IMR-90 (cell line): ENCODE results near the gene NEK6. TPM values are rescaled to one million over a fixed set of nuclear protein-coding genes. Genes with fewer than 3 reads are reported as not detected.

ENCODE experiments used
- ATAC-seq: fragments of 200-7000 bp; cut with Tn5 transposase; 2 replicates; pipeline ENCODE4 v1.9.1; 2020; ENCODE audit warnings: low read depth, mild to moderate bottlenecking, moderate library complexity
- BruUV-seq: library from RNA; stranded (reverse); fragments of 400-500 nt; replicated peaks from 2 replicates; lab custom pipeline; 2021; lab: Mats Ljungman, UMichigan
- CTCF ChIA-PET: fragments of 300-600 bp; formaldehyde crosslinking; extraction: SDS; loops from one replicate; lab custom pipeline; 2021; ENCODE audit warnings: antibody characterized with exemption; lab: Yijun Ruan, JAX
- POLR2A ChIA-PET: fragments of 300-600 bp; sonication (Branson Sonifier 250); formaldehyde crosslinking; loops from one replicate; lab custom pipeline; 2022; ENCODE audit warnings: antibody characterized with exemption; ENCODE audit not compliant: unreplicated experiment; lab: Charles Lee
- DNase-seq: peaks from one replicate; pipeline ENCODE4 v3.0.0; 2013
- H2AFZ ChIP-seq: replicated peaks from 2 replicates; pipeline ENCODE3; 2013; ENCODE audit warnings: low read length, mild to moderate bottlenecking; ENCODE audit not compliant: poor library complexity
- H2AK5ac ChIP-seq: 2 replicates; pipeline ENCODE4 v1.6.1; 2013; ENCODE audit warnings: low read depth, low read length, inconsistent platforms
- H2AK9ac ChIP-seq: replicated peaks from 2 replicates; pipeline ENCODE3; 2013; ENCODE audit warnings: mild to moderate bottlenecking, low read depth, low read length, moderate library complexity; ENCODE audit not compliant: poor library complexity
- H2BK120ac ChIP-seq: 2 replicates; pipeline ENCODE4 v1.6.1; 2013; ENCODE audit warnings: low read depth, low read length, inconsistent platforms
- H2BK15ac ChIP-seq: 3 replicates; pipeline ENCODE4 v1.6.1; 2013; ENCODE audit warnings: low read depth, low read length, inconsistent platforms
- H2BK20ac ChIP-seq: 2 replicates; pipeline ENCODE4 v1.6.1; 2013; ENCODE audit warnings: low read depth, mild to moderate bottlenecking, inconsistent platforms, low read length, moderate library complexity
- H2BK5ac ChIP-seq: 2 replicates; pipeline ENCODE4 v1.6.1; 2013; ENCODE audit warnings: mild to moderate bottlenecking, low read depth, low read length, inconsistent platforms; ENCODE audit not compliant: poor library complexity, severe bottlenecking
- H3K14ac ChIP-seq: replicated peaks from 2 replicates; pipeline ENCODE4 v1.6.1; 2013; ENCODE audit warnings: low read depth, low read length, inconsistent platforms
- H3K18ac ChIP-seq: 2 replicates; pipeline ENCODE4 v1.6.1; 2013; ENCODE audit warnings: low read depth, low read length, control low read depth
- H3K23ac ChIP-seq: 2 replicates; pipeline ENCODE4 v1.6.1; 2013; ENCODE audit warnings: low read depth, low read length, inconsistent platforms
- H3K27ac ChIP-seq: 2 replicates; pipeline ENCODE4 v1.5.1; 2013; ENCODE audit warnings: mild to moderate bottlenecking, control low read depth, low read length; ENCODE audit not compliant: insufficient read depth
- H3K27me3 ChIP-seq: 2 replicates; pipeline ENCODE4 v1.6.1; 2013; ENCODE audit warnings: low read length; ENCODE audit not compliant: control insufficient read depth, insufficient read depth
- H3K36me3 ChIP-seq: 2 replicates; pipeline ENCODE4 v1.6.1; 2013; ENCODE audit warnings: low read length, mixed read lengths; ENCODE audit not compliant: control insufficient read depth, insufficient read depth
- H3K4ac ChIP-seq: 2 replicates; pipeline ENCODE4 v1.6.1; 2013; ENCODE audit warnings: low read depth, low read length, inconsistent platforms
- H3K4me1 ChIP-seq: 2 replicates; pipeline ENCODE4 v1.6.1; 2013; ENCODE audit warnings: low read length, mixed read lengths; ENCODE audit not compliant: control insufficient read depth, insufficient read depth
- H3K4me2 ChIP-seq: 2 replicates; pipeline ENCODE4 v1.6.1; 2013; ENCODE audit warnings: low read depth, mild to moderate bottlenecking, control low read depth, low read length, moderate library complexity
- H3K4me3 ChIP-seq: 2 replicates; pipeline ENCODE4 v1.5.1; 2013; ENCODE audit warnings: low read depth, mild to moderate bottlenecking, control low read depth, low read length, moderate library complexity; ENCODE audit not compliant: insufficient read depth
- H3K56ac ChIP-seq: 2 replicates; pipeline ENCODE4 v1.6.1; 2013; ENCODE audit warnings: low read length, inconsistent platforms; ENCODE audit not compliant: insufficient read depth; ENCODE audit errors: extremely low read depth
- H3K79me1 ChIP-seq, 2 experiments: 2 replicates each; pipeline ENCODE4 v1.6.1; 2013; ENCODE audit warnings: low read length in 2 of 2, inconsistent platforms in 1 of 2, low read depth in 1 of 2
- H3K9ac ChIP-seq: 2 replicates; pipeline ENCODE4 v1.6.1; 2013; ENCODE audit warnings: low read depth, low read length, control low read depth
- H3K9me1 ChIP-seq: 2 replicates; pipeline ENCODE4 v1.6.1; 2013; ENCODE audit warnings: low read length, inconsistent platforms; ENCODE audit not compliant: insufficient read depth
- H3K9me3 ChIP-seq: 2 replicates; pipeline ENCODE4 v1.6.1; 2013; ENCODE audit warnings: low read length; ENCODE audit not compliant: control insufficient read depth, insufficient read depth
- H4K20me1 ChIP-seq: 2 replicates; pipeline ENCODE4 v1.6.1; 2013; ENCODE audit warnings: low read length, inconsistent platforms; ENCODE audit not compliant: insufficient read depth
- H4K5ac ChIP-seq: 2 replicates; pipeline ENCODE4 v1.6.1; 2013; ENCODE audit warnings: mild to moderate bottlenecking, low read depth, low read length, control low read depth
- H4K8ac ChIP-seq, 2 experiments: 2 replicates each; pipeline ENCODE4 v1.6.1; 2013; ENCODE audit warnings: low read depth in 2 of 2, low read length in 2 of 2, control low read depth in 1 of 2, inconsistent platforms in 1 of 2
- H4K91ac ChIP-seq: 2 replicates; pipeline ENCODE4 v1.6.1; 2013; ENCODE audit warnings: low read depth, low read length, inconsistent platforms; ENCODE audit not compliant: insufficient read depth
- CTCF ChIP-seq: conservative IDR thresholded peaks from 2 replicates; pipeline ENCODE4 v1.5.1; 2012; ENCODE audit warnings: mild to moderate bottlenecking, low read depth, low read length, improper control_type of control experiment
- MXI1 ChIP-seq: IDR thresholded peaks from 2 replicates; pipeline ENCODE4 v1.6.1; 2012; ENCODE audit warnings: low read depth, mild to moderate bottlenecking, low read length, moderate library complexity, borderline replicate concordance
- RCOR1 ChIP-seq: IDR thresholded peaks from 2 replicates; pipeline ENCODE4 v1.6.1; 2012; ENCODE audit warnings: mild to moderate bottlenecking, low read length, improper control_type of control experiment; ENCODE audit not compliant: insufficient replicate concordance
- WGBS, 2 experiments: methylation state at CpG; one replicate each; pipeline versions ENCODE4 v1.1.5 to v1.1.7; 2013; ENCODE audit warnings: missing lambda C conversion rate in 2 of 2; ENCODE audit not compliant: insufficient read length in 1 of 2; ENCODE audit errors: extremely low coverage in 2 of 2; 5-methylcytosine and 5-hydroxymethylcytosine counted together
- dilution Hi-C: fragments of 300-500 bp; cut with HindIII; formaldehyde crosslinking; loops from one replicate; pipeline ENCODE4 v1.14.3; 2018; ENCODE audit warnings: low sequenced_read_pairs; ENCODE audit not compliant: unreplicated experiment
- in situ Hi-C: fragments of 300-500 bp; cut with MboI; formaldehyde crosslinking; loops from 3 replicates; pipeline ENCODE4 v1.14.3; 2019; ENCODE audit warnings: low sequenced_read_pairs, inconsistent platforms, mixed read lengths
- intact Hi-C: fragments of 100-400 bp; cut with micrococcal nuclease; formaldehyde crosslinking; loops from 2 replicates; pipeline ENCODE4 v1.10.0; 2022
- polyA plus RNA-seq, 3 experiments: library from polyadenylated mRNA; depleted of rRNA; stranded (reverse); fragments of >200 nt; gene quantifications; 2 replicates each; pipeline ENCODE4 v1.2.3, GENCODE V29; 2012; ENCODE audit warnings: low replicate concordance in 1 of 3
- total RNA-seq: library from RNA; depleted of rRNA; stranded (reverse); fragments of >200 nt; gene quantifications from 2 replicates; pipeline ENCODE4 v1.2.3, GENCODE V29; 2012

The NEK6 gene
- total and polyA plus RNA-seq, 2 of the 4 experiments (the other 2 are of a cell fraction), result 79.9 to 112 TPM

GRCh38 chr9:124274738-124275137 is 17.0 kb downstream of the NEK6 start:
- H4K91ac ChIP-seq, result no peak overlapping the region; the same call in 1 of the 2 replicates
- no peak overlapping the region for H2AFZ ChIP-seq
- BruUV-seq, result no TSS peak
- peaks cover 96% of the 10 kb centered on the region for H4K20me1 ChIP-seq
- CTCF ChIA-PET, result no interaction called here
- H2BK20ac ChIP-seq, result no peak overlapping the region
- 0 out of 2 replicates have a peak overlapping the region, but pooled peaks have one; percentile 16 for H3K14ac ChIP-seq
- no peak overlapping the region for H3K27ac ChIP-seq
- H4K5ac ChIP-seq, result no peak overlapping the region
- WGBS, 2 experiments, result 93% methylated on average over 3 of the region's 7 CpGs; no CpG with 5 or more reads in 1 of the 2 experiments
- TF ChIP-seq MXI1, result no peak
- TF ChIP-seq RCOR1, result no peak
- TF ChIP-seq CTCF, result no peak
- POLR2A ChIA-PET, result no interaction called here
- peaks cover 23 to 92% of the 10 kb centered on the region in 2 experiments for H3K79me1 ChIP-seq
- H3K36me3 ChIP-seq, result peaks cover 45% of the 10 kb centered on the region
- no peak for DNase-seq
- 0 out of 4 replicates have a peak overlapping the region, but pooled peaks of 1 of the 2 experiments have one; percentile 14 for H4K8ac ChIP-seq
- no peak for ATAC-seq
- peaks cover 60% of the 10 kb centered on the region for H3K4me1 ChIP-seq
- H3K4me3 ChIP-seq, result no peak overlapping the region
- peak overlapping the region; percentile 20; the same call in 1 of the 2 replicates for H2AK5ac ChIP-seq
- no peak overlapping the region for H3K4ac ChIP-seq
- no peak overlapping the region for H3K18ac ChIP-seq
- H3K9ac ChIP-seq, result no peak overlapping the region
- no peak overlapping the region for H2BK120ac ChIP-seq
- in situ Hi-C loops (no loop called here), intact Hi-C loops (no loop called here), dilution Hi-C loops (no loop called here)
- H2BK15ac ChIP-seq, result no peak overlapping the region
- H2AK9ac ChIP-seq, result no peak overlapping the region
- peaks cover 67% of the 10 kb centered on the region for H3K9me1 ChIP-seq
- H3K56ac ChIP-seq, result no peak overlapping the region
- H3K27me3 ChIP-seq, result no peaks in the 10 kb centered on the region
- H3K23ac ChIP-seq, result no peak overlapping the region
- H2BK5ac ChIP-seq, result no peak overlapping the region
- no peaks in the 10 kb centered on the region for H3K9me3 ChIP-seq
- H3K4me2 ChIP-seq, result no peak overlapping the region
